HEK293T (cell line): Measurements from ENCODE around the gene APBA2.

Experiments
- CTCF ChIA-PET: fragments of 350-600 bp; formaldehyde crosslinking; extraction: SDS; loops from one replicate; lab custom pipeline; 2021; ENCODE audit warnings: antibody characterized with exemption, inconsistent platforms; lab: Yijun Ruan, JAX
- POLR2A ChIA-PET: fragments of 350-600 bp; formaldehyde crosslinking; extraction: SDS; loops from one replicate; lab custom pipeline; 2020; ENCODE audit warnings: antibody characterized with exemption, inconsistent platforms; lab: Yijun Ruan, JAX
- DNase-seq: peaks from one replicate; pipeline ENCODE4 v3.0.0; 2012; ENCODE audit warnings: mixed read lengths; ENCODE audit errors: extremely low spot score
- ARNT ChIP-seq: fragments of 450-650 bp; IDR thresholded peaks from 2 replicates; pipeline ENCODE4 v1.6.1; 2017; ENCODE audit warnings: mild to moderate bottlenecking
- BHLHE40 ChIP-seq: fragments of 450-650 bp; IDR thresholded peaks from 2 replicates; pipeline ENCODE4 v1.6.1; 2016; ENCODE audit warnings: mild to moderate bottlenecking, moderate library complexity, borderline replicate concordance
- CTBP1 ChIP-seq: fragments of 450-650 bp; IDR thresholded peaks from 2 replicates; pipeline ENCODE4 v1.6.1; 2016; ENCODE audit warnings: borderline replicate concordance
- ELF4 ChIP-seq: fragments of 450-650 bp; IDR thresholded peaks from 2 replicates; pipeline ENCODE4 v1.6.1; 2017; ENCODE audit warnings: antibody characterized with exemption
- FOXA1 ChIP-seq: fragments of 450-650 bp; IDR thresholded peaks from 2 replicates; pipeline ENCODE4 v1.6.1; 2016; ENCODE audit warnings: mild to moderate bottlenecking
- FOXK2 ChIP-seq: fragments of 450-650 bp; IDR thresholded peaks from 2 replicates; pipeline ENCODE4 v1.6.1; 2016; ENCODE audit warnings: mild to moderate bottlenecking
- FOXM1 ChIP-seq: fragments of 450-650 bp; IDR thresholded peaks from 2 replicates; pipeline ENCODE4 v1.6.1; 2017; ENCODE audit warnings: mild to moderate bottlenecking, borderline replicate concordance
- HDGF ChIP-seq: fragments of 450-650 bp; IDR thresholded peaks from 2 replicates; pipeline ENCODE4 v1.6.1; 2017; ENCODE audit warnings: antibody characterized with exemption, borderline replicate concordance
- L3MBTL2 ChIP-seq: fragments of 450-650 bp; conservative IDR thresholded peaks from 2 replicates; pipeline ENCODE4 v1.6.1; 2016; ENCODE audit warnings: mild to moderate bottlenecking
- LEF1 ChIP-seq: fragments of 450-650 bp; IDR thresholded peaks from 2 replicates; pipeline ENCODE4 v1.6.1; 2017; ENCODE audit warnings: mild to moderate bottlenecking, borderline replicate concordance
- NFRKB ChIP-seq: fragments of 450-650 bp; IDR thresholded peaks from 2 replicates; pipeline ENCODE4 v1.6.1; 2016; ENCODE audit warnings: mild to moderate bottlenecking, moderate library complexity
- PKNOX1 ChIP-seq: fragments of 450-650 bp; IDR thresholded peaks from 2 replicates; pipeline ENCODE4 v1.6.1; 2016
- SP1 ChIP-seq: fragments of 450-650 bp; IDR thresholded peaks from 2 replicates; pipeline ENCODE4 v1.6.1; 2017
- SUZ12 ChIP-seq: fragments of 450-650 bp; IDR thresholded peaks from 2 replicates; pipeline ENCODE4 v1.6.1; 2016; ENCODE audit warnings: mild to moderate bottlenecking
- TARDBP ChIP-seq: fragments of 450-650 bp; IDR thresholded peaks from 2 replicates; pipeline ENCODE4 v1.6.1; 2016
- ZNF384 ChIP-seq: fragments of 450-650 bp; IDR thresholded peaks from 2 replicates; pipeline ENCODE4 v1.6.1; 2016

APBA2 gene

GRCh38 chr15:29120593-29121368 lies 235.0 kb downstream of the APBA2 start:
- ChIA-PET CTCF (no interaction called here), POLR2A (no interaction called here)
- TF ChIP-seq SP1, result no peak
- TF ChIP-seq FOXK2, result no peak
- TF ChIP-seq ZNF384, result no peak
- no peak for TF ChIP-seq BHLHE40
- no peak for TF ChIP-seq PKNOX1
- TF ChIP-seq L3MBTL2, result no peak
- TF ChIP-seq FOXM1, result no peak
- no peak for TF ChIP-seq ELF4
- TF ChIP-seq LEF1, result no peak
- TF ChIP-seq ARNT, result no peak
- TF ChIP-seq HDGF, result no peak
- no peak for DNase-seq

- DNase-seq, result no peak
- no peak for TF ChIP-seq ARNT
- no peak for TF ChIP-seq L3MBTL2
- no peak for TF ChIP-seq ZNF384
- no peak for TF ChIP-seq ELF4
- no peak for TF ChIP-seq FOXK2
- TF ChIP-seq BHLHE40, result no peak
- no peak for TF ChIP-seq HDGF
- no peak for TF ChIP-seq TARDBP
- no peak for TF ChIP-seq FOXA1
- TF ChIP-seq SP1, result no peak
- no peak for TF ChIP-seq LEF1
- no peak for TF ChIP-seq PKNOX1
- TF ChIP-seq CTBP1, result no peak
- TF ChIP-seq NFRKB, result no peak
- ChIA-PET POLR2A (no interaction called here), CTCF (no interaction called here)
These were observed 235.5 kb downstream of the APBA2 start for GRCh38 chr15:29121369-29121656.

- TF ChIP-seq PKNOX1 (no peak), NFRKB (no peak), LEF1 (no peak), FOXA1 (no peak), SP1 (no peak), BHLHE40 (no peak), ARNT (no peak), L3MBTL2 (no peak), CTBP1 (no peak), ELF4 (no peak), SUZ12 (no peak), ZNF384 (no peak), HDGF (no peak), FOXM1 (no peak), FOXK2 (no peak), TARDBP (no peak)
- DNase-seq, result no peak
- ChIA-PET CTCF (no interaction called here), POLR2A (no interaction called here)
These were observed 236.1 kb downstream of the APBA2 start for GRCh38 chr15:29121907-29122306.

- CTCF ChIA-PET, result no interaction called here
- POLR2A ChIA-PET, result no interaction called here
- DNase-seq, result no peak
- TF ChIP-seq PKNOX1, result no peak
- TF ChIP-seq LEF1, result no peak
- TF ChIP-seq ELF4, result no peak
- no peak for TF ChIP-seq CTBP1
- TF ChIP-seq NFRKB, result no peak
- TF ChIP-seq TARDBP, result no peak
- TF ChIP-seq SP1, result no peak
- no peak for TF ChIP-seq ZNF384
- TF ChIP-seq SUZ12, result no peak
- TF ChIP-seq FOXA1, result no peak
These were observed 236.7 kb downstream of the APBA2 start for GRCh38 chr15:29122506-29122905.

GRCh38 chr15:29123171-29123570 lies 237.4 kb downstream of the APBA2 start:
- DNase-seq, result no peak
- TF ChIP-seq PKNOX1, result no peak
- TF ChIP-seq SP1, result no peak
- TF ChIP-seq NFRKB, result no peak
- no peak for TF ChIP-seq TARDBP
- no peak for TF ChIP-seq BHLHE40
- no peak for TF ChIP-seq ELF4
- no peak for TF ChIP-seq HDGF
- no peak for TF ChIP-seq FOXA1
- TF ChIP-seq ARNT, result no peak
- no peak for TF ChIP-seq FOXK2
- no peak for TF ChIP-seq ZNF384
- TF ChIP-seq L3MBTL2, result no peak
- no peak for TF ChIP-seq CTBP1
- TF ChIP-seq FOXM1, result no peak
- no peak for TF ChIP-seq LEF1
- TF ChIP-seq SUZ12, result no peak
- CTCF ChIA-PET, result no interaction called here
- POLR2A ChIA-PET, result no interaction called here
